ENCODE measurements around the gene CBY1.

Gene CBY1

DNA sequence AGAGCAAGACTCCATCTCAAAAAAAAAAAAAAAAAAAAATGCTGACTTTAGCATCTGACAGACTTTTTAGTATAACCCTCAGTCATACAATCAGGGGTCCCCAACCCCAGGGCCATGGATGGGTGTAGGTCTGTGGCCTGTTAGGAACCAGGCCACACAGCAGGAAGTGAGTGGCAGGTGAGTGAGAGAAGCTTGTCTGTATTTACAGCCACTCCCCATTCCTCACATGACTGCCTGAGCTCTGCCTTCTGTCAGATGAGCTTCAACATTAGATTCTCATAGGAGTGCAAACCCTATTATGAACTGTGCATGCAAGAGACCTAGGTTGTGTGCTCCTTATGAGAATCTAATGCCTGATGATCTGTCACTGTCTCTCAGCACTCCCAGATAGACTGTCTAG, 3.6 kb upstream of the CBY1 start:
- DNase-seq = no peak

DNA sequence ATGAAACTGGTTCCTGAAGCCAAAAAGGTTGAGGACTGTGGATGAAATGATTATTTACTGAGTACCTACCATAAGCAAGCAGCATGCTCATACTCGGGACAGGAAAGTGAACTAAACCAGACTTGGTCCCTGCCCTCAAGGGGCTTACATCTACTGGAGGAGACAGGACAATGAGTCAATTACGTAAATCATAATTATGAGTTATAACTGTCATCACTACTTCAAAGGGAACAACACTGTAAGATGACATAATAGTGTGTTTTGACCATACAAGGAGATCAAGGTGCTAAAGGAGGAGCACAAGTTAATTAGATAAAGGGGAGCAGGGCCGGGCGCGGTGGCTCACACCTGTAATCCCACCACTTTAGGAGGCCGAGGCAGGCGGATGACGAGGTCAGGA, 2.7 kb upstream of the CBY1 start:
- no peak for DNase-seq

DNA sequence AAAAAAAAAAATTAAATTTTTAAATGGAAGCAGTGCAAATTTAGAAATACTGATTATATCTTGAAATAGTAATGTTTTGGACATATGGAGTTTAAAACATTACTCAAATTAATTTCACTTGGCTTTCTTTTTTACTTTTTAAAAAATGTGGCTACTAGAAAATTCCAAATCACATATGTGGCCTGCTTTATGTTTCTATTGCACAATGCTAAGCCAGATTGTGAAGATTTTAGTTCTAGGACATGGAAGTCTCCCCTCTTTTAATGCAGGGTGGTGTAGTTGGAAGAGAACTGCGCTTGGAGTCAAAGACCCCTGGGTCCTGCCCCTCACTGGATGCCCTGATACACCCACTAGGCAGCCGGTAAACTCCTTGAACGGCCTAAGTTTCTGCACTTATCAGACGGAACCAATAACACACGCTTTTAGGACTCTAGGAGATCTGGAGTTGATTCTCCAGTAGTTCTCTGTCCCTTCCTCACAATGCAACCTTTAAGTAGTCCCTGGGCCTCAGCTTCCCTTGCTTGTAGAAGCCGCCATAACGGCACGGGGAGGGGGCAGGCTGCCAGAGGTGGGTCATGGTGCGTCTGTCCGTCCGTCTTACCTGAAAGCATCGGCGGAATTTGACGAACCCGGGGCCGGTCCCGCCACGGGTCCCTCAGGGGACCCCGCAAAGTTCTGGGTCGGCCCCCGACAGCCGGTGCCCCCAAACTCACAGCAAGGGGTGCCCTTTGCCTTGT, 751 bp upstream of the CBY1 start:
- DNase-seq = no peak

DNA sequence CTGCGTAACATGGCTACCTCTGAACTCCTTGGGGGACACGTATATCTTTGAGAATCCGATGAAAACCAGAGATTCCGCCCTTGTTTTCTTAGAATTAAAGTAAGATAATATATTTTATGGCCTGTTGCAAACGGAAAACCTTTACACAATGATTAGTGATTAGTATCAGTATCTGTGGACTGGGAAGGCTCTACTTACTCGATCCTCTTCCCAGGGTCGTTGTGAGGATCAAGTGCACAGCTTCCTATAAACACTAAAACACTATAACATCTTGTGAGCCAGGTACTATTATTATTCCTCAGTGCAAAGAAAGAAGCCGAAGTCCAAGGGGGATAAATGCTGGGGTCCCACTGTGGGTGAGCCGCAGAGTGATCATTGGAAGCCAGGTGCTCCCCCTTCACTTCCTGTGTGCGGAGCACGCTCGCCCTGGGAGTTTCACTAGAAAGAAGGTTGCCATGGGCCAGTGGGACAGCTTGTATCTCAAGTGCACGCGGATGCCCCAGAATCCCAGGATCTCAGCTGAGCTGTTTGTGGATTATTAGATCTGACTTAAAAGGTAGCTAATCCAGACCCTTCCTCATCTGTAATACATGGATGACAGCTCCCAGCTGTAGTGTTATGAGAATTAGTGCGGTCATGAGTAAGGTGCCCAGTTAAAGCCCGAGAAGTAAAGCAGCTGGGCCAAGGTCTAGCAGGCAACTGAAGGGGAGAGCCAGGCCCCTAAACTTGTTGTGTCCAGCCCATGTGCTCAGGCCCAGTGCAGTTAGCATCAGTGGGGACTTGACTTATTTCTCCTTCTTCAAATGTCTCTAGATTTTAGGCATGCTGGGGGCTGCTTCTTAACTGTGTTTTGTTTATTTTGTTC, 839 bp downstream of the CBY1 start:
- DNase-seq = peak; percentile 11

DNA sequence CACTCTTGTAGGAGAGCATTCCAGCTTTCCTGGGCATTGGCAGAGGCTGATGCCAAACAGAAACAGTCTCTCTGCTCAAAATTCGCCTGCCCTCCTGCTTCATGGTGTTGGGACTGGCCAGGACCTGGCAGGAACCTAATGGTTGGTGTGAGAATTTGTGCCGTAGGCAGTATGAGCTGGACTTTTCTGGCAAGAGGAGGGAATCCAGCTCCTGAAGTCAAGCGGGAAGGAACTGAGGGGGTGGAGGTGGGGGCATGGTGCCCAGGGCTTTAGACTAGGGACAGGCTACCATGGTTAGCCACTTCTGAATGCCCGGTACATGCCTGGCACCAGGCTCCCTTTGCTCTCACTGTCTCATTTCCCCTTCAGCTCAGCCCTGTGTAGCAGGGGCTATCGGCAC, 18.4 kb downstream of the CBY1 start:
- no peak for DNase-seq

DNA sequence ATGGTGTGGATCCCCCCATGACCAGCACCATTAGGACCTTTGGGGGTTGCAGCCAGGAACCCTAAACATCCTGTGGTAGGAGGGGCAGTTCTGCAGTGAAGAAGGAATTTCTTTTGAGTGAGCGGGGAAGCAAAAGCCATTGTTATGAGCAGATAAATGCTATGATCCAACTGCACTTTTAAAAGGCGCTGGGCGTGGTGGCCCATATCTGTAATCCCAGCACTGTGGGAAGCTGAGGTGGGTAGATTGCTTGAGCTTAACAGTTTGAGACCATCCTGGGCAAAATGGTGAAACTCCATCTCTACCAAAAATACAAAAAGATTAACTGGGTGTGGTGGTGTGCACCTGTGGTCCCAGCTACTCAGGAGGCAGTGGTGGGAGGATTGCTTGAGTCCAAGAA, 19.4 kb downstream of the CBY1 start:
- no peak for DNase-seq

DNA sequence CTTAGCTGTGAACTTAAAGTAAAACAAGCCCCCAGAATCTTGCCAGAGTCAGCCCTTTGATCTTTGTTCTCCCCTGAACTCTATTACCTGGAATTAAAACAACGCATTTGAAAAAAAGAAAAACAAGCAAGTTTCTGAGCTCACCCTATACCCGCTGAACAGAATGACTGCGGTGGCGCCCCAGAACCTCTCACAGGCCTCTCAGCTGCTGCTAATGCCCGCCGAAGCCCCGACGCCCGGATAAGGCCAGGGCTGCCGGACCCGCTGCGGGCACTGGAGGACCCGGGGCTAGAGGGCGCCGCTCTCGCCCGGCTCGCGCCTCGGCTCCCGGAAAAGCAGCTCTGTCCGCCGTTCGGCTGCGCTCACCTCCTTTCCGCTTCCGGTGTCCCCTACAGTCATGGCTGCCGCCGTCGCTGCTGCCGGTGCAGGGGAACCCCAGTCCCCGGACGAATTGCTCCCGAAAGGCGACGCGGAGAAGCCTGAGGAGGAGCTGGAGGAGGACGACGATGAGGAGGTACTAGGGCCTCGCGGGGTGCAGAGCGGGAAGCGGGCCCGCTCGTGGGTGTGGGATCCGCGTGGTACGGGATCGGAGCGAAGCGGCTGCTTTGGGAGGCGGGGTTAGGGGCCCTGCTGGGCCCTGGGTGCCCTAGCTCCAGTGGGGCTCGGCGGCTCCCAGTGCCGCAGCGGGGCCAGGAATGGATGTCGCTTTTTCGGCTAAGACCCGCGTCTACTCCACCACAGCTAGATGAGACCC, 25.3 kb downstream of the CBY1 start, which contains the start of gene TOMM22:
TOMM22 (plus strand) TSS at position 376 of the 754 bp plus-strand sequence; CDS start at position 398, 22 bp downstream.
- peak; percentile 76 for DNase-seq

DNA sequence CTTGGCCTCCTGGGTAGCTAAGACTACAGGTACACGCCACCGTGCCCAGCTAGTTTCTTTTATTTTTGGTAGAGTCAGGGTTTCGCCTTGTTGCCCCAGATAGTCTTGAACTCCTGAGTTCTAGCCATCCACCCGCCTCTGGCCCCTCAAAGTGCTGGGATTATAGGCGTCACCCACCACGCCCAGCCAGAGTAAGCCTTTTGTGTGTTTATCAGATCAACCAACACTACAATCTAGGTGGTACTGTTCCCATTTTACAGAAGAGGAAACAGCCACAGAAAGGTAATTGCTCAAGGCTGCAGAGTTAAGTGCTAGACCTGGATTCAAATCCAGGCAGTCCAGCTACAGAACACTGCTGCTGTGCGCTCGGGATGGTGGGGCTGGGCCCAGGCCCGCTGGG, 28.5 kb downstream of the CBY1 start:
- no peak for DNase-seq

DNA sequence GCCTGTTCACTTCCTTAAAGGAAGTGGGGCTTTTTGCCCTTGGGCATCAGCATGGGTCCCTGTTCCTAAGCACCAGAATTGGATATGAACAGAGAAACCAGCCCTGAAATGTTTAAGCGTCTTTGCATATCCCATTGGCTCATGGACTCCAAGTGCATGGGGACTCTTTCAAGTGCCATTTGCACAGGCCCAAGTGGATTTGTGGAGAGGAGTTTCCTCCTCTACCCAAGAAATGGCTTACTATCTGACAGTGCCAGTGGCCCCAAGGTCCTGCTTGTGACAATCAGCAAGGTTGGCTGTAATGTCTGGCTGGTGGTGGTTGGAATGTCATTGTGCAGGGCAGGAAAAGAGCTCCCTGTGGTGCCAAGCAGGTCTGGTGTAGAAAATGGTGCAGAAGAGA, 29.3 kb downstream of the CBY1 start:
- no peak for DNase-seq

DNA sequence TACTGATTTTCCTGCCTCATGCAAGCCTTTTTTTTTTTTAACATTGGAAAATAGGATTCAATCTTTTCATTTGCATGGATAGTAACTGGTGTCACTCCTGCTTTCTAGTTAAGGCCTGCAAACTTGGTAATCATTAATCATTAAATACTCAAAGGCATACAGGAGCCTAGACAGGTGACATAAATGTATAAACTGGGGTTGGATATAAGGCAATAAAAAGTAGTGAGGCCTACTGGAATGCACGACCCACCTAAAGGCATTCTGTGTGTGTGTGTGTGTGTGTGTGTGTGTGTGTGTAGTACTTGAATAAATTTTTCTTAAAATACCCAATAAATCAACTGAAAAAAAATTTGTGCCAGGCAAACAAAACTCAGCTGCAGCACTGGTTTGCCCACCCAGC, 33.2 kb downstream of the CBY1 start:
- DNase-seq = no peak

DNA sequence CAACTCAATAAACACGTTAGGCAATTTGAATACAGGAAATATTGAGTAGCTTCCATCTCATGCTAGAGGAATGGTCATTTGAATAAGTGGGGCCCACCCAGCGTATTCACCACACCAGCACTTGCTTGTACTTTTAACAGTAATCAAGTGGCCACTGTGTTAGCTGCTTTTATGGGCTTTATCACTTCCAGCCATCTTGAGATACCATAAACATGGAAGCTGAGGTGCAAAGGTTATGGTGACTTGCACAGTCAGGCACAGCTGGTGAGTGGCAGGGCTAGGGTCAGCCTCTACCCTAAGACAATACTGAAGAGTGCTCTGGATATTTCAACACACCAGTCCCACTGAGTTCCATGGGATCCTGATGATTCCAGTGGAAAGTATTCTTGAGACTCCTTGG, 37.6 kb downstream of the CBY1 start:
- no peak for DNase-seq

DNA sequence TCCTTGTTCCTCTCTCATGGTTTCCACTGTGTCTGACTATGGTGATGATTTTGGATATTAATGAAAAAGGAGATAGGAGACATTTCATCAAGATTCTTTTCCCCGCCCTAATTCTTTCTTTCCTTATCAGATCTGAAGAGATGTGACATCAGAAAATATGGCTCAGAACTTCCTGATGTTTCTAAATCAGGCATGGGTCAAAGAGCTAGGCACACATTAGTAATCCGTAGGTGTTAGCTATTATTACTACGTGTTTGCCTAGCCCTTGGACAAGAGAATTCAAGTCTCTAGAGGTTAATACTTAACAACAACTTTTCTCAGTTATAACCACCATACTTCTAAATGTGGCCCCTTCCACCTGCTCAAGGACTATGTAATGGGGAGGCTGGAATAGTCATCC, 38.5 kb downstream of the CBY1 start:
- no peak for DNase-seq

DNA sequence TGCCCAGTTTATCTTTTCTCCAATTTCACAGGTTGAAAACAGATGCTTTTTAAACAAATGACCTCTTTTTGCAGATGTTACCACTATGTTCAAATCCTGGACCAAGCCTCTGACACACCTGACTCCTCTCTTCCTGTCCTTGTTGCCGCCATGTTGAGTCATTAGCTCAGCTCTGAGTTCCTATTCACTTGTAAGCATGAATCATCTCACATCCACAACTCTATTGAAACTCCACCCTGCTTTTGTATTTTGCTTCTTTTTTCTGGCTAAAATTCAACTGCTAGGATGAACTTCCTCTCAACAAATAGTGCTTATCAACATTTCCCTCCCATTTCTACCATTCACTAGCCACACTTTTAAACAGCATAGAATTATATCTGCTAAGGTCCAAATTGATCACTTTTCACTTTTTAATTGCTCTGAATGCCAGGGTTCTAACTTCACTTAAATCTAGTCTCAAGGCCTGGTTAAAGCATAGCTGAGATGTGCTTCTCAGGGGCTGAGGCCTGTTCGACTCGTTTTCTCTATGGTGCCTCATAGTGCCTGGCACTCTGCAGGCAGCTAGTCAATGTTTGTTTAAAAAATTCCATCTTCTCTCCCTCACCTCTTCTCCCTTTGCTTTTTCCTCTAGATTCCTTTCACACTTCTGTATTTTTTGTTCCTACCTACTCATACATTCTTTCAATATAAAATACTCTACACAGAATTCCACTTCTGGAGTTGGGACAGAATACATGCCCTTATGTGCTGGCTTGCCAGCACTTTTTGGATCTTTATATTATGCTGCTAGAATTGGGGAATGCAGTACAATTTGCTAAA, 40.4 kb downstream of the CBY1 start:
- no peak for DNase-seq

DNA sequence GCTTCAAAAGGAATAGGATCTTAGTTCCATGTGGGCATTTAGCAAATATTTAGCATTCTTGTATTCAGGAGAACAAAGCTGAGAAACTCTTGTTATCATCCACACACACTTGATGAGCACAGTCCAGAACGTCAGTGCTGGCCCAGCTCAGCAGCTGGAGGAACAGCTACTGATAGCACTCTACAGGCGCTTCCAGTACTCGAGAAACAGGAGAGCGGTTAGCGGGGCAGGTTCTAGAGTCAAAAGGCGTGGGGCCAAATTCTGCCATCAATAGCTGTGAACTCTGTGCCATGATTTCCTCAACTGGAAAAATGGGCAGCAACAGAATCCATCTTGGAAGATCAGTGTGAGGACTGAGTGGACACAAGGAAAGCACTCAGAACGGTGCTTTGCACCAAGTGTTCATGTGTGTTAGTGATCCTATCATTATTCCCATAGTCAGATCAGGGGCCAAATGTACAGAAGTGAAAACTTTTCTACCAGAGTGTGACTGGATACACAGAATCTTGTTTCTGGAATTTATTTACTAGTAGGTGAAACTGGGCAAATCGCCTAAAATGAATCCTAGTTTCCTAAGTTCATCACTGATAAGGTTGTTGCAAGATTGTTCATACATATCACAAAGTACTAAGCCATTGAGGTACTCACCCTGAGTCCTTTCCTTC, 41.1 kb downstream of the CBY1 start:
- DNase-seq = no peak

DNA sequence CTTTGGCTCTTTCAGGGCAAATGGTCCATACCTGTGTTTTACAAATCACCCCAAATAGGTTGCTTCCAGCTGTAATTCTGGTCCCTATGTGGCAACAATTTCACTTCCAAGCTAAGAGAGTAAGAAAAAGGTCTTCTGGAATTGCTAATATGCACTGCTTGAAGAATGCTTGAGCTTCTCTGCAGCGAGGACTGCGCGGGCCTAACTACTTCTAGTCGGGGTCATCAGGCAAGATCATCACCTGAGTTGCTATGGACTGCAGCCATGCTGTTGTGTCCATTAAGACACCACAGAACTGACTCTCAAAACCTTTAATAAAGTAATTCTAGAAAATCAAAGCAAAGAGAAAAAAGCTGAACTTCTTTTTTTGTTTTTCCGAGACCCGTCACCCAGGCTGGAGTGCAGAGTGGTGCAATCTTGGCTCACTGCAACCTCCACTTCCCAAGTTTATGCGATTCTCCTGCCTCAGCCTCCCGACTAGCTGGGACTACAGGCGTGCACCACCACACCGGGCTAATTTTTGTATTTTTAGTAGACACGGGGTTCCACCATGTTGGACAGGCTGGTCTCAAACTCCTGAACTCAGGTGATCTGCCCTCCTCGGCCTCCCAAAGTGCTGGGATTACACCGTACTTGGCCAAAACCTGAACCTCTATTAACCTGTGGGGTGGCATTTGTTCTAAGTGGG, 42.1 kb downstream of the CBY1 start:
- DNase-seq = no peak

DNA sequence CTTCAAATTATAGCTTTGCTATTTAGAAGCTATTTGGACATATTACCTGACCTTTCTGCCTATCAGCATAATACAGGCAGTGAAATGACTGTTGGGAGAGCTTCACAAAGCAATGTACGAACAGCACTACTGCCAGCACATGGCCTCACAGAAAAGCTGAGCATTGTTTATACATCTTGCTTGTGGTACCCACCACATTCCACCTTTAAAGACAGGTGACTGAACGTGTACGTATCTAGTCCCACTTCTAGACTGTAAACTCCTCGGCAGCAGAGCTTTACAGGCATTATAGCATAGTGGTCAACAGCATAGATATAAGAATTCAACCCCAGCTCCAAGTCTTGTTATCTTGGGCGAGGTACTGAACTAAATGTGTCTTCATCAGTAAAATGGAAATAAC, 42.7 kb downstream of the CBY1 start:
- no peak for DNase-seq

DNA sequence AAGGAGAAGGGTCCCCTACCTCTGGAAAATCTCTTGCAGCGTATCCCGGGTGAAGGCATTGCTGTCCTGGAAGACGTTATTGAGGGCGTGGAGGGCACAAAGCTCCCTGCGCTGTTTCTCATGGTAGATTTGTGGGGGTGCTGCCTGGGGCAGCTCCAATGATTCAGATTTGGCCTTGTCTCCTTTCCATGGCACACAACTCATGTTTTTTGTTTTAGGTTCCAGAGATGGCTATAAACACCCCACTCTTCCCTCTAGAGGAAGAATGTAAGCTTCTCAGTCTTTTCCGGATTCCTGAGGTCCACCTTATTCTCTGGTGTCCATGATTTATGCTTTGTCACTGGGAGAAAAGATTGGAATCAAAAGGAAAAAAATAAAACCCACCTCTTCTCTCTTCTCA, 43.3 kb downstream of the CBY1 start:
- DNase-seq = no peak

DNA sequence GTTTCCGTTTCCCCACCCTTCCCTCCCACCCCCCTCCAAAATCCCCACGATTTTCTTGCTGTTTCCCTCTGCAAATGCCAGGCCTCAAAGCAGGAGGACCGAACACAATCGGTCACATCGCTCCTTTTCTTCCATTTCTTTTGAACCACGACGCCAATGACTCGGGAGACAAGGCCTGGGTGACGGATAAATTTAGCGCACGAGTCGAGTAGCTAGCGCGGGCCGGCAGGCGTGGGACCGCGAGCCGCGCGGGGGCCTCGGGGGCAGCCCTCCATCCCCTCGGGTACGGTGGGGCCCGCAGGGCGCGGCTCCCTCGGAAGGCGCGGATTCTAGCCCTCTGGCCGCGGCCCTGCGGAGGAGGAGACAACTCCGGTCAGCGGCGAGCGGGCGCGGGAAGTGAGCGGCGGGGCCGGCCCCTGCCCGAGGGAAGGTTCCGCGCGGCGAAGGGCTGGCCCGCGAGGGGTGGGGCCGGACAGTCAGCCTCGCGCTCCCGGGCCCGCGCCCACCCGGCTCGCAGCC, 43.9 kb downstream of the CBY1 start:
- DNase-seq = no peak

DNA sequence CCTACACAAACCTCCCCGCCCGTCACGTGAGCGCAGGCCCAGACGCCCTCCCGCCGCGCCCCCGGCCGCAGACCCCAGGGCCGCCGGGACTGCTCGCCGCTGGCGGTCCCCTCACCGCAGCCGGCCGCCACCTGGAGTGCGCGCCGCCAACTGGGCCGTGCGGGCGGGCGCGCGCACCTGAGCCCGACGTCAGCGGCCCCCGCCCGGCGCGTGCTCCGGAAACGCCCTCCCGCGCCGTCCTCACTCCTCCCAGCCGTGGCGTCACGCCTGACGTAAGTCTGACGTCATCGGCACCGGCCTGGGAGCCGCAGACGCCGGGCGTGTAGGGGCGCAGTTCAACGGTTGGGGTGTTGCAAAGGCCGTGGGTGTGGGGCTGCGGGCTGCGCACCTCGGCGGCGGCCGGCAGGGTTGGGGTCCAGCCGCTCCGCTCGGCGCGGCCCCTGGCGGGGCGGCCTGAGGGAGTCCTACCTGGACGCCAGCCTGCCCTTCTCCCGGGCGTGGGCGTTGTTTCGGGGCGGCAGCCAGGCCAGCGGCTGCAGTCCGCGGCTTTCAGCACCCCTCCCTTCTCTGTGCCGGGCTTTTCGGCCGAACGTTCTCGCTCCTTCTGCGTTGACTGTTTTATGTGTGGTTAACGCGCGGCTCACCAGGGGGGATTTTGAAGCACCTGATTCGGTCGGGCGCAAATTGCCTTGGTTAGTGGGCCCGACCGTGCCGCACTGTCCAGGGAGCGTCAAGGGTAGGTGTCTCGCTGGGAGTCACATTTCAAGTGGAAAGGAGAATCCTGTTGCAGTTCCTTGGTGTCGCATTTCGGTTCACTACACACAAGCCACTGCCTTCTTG, 44.6 kb downstream of the CBY1 start, which contains the start of gene JOSD1:
JOSD1 (minus strand) TSS at position 155 of the 840 bp plus-strand sequence. CDS start 956 bp downstream, outside the sequence.
- peak; percentile 92 for DNase-seq

DNA sequence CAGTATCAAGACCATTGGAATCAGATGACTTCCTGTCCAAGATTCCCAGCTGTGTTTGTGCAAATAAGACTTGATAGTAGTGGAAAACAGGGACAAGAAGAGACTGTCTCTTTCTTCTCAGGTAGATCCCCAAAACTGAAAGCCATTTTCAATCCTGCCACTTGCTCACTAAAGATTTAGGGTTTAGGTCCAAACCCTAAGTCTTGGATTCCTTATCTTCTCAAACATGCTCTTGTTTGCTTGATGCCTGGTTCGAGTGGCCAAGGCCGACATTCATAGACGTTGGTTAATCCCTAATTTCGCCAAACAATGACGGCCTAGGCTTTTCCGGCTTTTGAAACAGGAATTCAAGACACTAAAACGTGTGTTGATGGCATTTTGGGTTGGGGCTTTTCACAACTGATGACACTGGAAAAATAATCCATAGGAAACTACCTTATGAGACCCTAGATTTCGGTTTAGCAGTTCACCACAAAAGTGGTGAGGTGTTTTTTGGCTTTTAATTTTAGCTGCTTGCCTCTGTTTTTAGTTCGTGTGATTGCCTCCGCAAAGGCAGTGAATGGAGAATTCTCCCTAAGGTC, 48.3 kb downstream of the CBY1 start:
- DNase-seq = no peak
